SJCRH30 (cell line): Measurements from ENCODE around the gene PLA2G12B. TPM values are rescaled to one million over a fixed set of nuclear protein-coding genes. Genes with fewer than 3 reads are reported as not detected.
"Not testable (repeated sequence)": the region's sequence is repeated elsewhere in the genome, so short reads cannot be mapped to it uniquely, and the experiment has no call there.

Experiments used
- DNase-seq, 2 experiments: peaks; one replicate each; pipeline ENCODE4 v3.0.0-alpha.2; 2015 to 2020
- H3K27ac ChIP-seq: fragments of 250-450 bp; sonication (Bioruptor Pico); 2 replicates; pipeline ENCODE4 v1.5.1; 2020; ENCODE audit warnings: mild to moderate bottlenecking, moderate library complexity
- H3K27me3 ChIP-seq: fragments of 250-450 bp; sonication (Bioruptor Pico); 2 replicates; pipeline ENCODE4 v1.5.1; 2020; ENCODE audit warnings: mild to moderate bottlenecking, moderate library complexity
- H3K36me3 ChIP-seq: fragments of 250-450 bp; sonication (Bioruptor Pico); 2 replicates; pipeline ENCODE4 v1.5.1; 2020; ENCODE audit warnings: mild to moderate bottlenecking, moderate library complexity
- H3K4me1 ChIP-seq: fragments of 250-450 bp; sonication (Bioruptor Pico); 2 replicates; pipeline ENCODE4 v1.5.1; 2020; ENCODE audit warnings: mild to moderate bottlenecking, moderate library complexity
- H3K4me3 ChIP-seq: fragments of 250-450 bp; sonication (Bioruptor Pico); 2 replicates; pipeline ENCODE4 v1.5.1; 2020; ENCODE audit warnings: mild to moderate bottlenecking, moderate library complexity
- H3K9me3 ChIP-seq: fragments of 250-450 bp; sonication (Bioruptor Pico); replicated peaks from 2 replicates; pipeline ENCODE4 v1.5.1; 2020; ENCODE audit warnings: mild to moderate bottlenecking, moderate library complexity
- total RNA-seq: library from RNA; depleted of rRNA; stranded (reverse); fragments of >200 nt; shearing (Covaris generic); gene quantifications from 2 replicates; pipeline ENCODE4 v1.2.3, GENCODE V29; 2014

The PLA2G12B gene
- total RNA-seq, 1 experiment from 2014 or later, result not detected

DNA sequence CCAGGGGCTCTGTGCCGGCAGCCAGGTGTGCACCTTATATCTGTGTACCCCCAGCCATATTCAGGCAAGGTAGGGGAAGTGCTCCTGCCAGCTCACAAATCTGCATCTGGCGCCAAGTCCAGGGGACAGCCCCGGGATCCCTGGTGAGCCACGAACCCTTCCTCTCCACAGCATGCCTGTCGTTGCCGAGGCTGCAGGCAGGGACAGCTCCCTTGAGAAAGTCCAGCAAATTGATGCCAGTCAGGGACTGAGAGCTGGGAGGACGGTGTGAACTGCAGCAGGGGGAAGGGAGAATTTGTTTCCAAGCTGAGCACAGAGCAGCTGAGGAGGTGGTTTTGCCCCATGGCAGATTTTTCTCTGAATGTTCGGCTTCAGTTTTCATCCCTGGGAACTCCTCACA is 919 bp downstream of the PLA2G12B start:
- peak in 1 of 2 experiments; percentile 11 for DNase-seq
- Histone ChIP-seq H3K4me1 (peaks cover 7% of the 10 kb centered on the region), H3K9me3 (no peaks in the 10 kb centered on the region), H3K27me3 (no peaks in the 10 kb centered on the region), H3K27ac (no peak overlapping the region), H3K36me3 (no peaks in the 10 kb centered on the region), H3K4me3 (no peak overlapping the region)

DNA sequence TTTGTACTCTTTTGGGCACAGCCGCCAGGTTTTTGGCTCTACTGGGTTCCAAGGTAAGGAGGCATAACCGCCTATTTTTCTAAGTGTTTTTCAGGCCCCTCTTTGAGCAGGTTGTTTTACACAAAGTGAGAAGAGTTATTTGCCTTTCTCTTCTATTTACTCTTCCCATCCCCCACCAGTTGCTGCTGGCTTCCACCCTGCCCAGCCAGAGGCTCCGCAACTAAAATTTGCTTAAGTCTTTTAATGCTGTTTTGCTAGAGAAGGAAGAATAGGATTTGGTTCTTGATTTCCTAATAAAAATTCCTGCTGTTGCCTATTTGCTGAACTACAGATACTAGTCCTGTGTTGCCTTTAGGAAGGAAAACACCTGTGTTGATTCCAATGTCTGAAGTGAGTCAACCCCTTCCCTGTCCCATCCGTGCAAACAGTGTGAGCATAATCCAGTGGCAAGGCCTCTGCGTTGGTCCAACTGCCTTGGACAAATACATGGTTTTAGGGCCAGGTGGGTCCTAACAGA is 1.9 kb downstream of the PLA2G12B start:
- Histone ChIP-seq H3K9me3 (no peaks in the 10 kb centered on the region), H3K4me3 (no peak overlapping the region), H3K36me3 (no peaks in the 10 kb centered on the region), H3K27me3 (no peaks in the 10 kb centered on the region), H3K27ac (no peak overlapping the region), H3K4me1 (peaks cover 7% of the 10 kb centered on the region)
- DNase-seq, result no peak

DNA sequence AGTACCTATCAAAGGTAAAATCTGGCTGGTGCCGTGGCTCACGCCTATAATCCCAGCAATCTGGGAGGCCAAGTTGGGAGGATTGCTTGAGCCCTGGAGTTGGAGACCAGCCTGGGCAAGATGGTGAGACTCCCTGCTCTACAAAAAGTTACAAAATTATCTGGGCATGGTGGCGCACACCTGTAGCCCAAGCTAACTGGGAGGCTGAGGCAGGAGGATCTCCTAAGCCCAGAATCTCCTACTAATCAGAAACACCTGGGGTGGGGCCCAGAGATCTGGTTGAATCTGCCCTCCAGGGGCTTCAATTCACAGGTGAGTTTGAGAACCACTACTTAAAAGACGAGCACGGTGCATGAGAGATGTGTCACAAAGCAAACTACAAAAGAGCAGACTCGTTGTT is 2.4 kb downstream of the PLA2G12B start:
- Histone ChIP-seq H3K9me3 (no peaks in the 10 kb centered on the region), H3K4me3 (no peak overlapping the region), H3K4me1 (peaks cover 7% of the 10 kb centered on the region), H3K27ac (no peak overlapping the region), H3K36me3 (no peaks in the 10 kb centered on the region), H3K27me3 (no peaks in the 10 kb centered on the region)
- DNase-seq, result no peak

DNA sequence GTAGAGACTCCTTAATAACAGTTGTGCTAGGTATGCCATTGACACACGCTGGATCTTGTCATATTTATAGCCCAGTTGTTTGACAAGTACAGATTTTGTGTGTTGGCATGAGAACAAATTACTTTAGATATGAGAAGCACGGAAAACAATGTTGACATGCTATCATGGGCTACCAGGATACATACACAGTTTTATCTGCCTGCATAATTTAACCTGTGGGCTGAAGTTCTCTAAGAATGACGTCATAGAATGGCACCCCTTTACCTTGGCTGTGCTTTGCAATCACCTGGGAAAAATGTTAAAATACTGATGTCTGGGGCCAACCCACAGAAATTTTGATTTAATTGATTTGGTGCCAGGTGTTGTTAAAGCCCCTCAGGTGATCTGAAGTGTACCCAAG is 2.8 kb downstream of the PLA2G12B start:
- H3K36me3 ChIP-seq, result no peaks in the 10 kb centered on the region
- no peak for DNase-seq
- no peaks in the 10 kb centered on the region for H3K27me3 ChIP-seq
- no peak overlapping the region for H3K4me3 ChIP-seq
- H3K4me1 ChIP-seq, result peaks cover 7% of the 10 kb centered on the region
- no peak overlapping the region for H3K27ac ChIP-seq
- no peaks in the 10 kb centered on the region for H3K9me3 ChIP-seq

DNA sequence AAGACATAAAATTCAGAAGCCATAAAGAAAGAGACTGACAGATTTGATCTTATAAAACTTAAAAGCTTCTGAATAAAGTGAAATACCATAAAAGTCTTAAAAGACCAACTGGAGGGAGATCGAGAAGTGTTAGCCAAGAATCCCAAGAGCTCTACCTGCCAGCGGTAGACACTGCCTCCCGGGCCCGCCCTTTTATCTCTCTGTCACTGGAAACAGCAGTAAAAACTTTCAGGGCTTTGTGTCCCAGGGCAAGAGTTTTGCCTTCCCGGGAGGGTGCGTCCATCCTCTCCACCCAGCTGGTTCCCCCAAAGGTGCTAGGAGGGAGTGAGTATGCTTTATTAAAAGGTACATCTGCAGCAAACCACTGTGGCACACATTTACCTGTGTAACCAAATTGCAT is 5.8 kb downstream of the PLA2G12B start:
- Histone ChIP-seq H3K4me3 (no peak overlapping the region), H3K9me3 (no peaks in the 10 kb centered on the region), H3K4me1 (no peaks in the 10 kb centered on the region), H3K27ac (no peak overlapping the region), H3K27me3 (no peaks in the 10 kb centered on the region), H3K36me3 (no peaks in the 10 kb centered on the region)
- no peak for DNase-seq

DNA sequence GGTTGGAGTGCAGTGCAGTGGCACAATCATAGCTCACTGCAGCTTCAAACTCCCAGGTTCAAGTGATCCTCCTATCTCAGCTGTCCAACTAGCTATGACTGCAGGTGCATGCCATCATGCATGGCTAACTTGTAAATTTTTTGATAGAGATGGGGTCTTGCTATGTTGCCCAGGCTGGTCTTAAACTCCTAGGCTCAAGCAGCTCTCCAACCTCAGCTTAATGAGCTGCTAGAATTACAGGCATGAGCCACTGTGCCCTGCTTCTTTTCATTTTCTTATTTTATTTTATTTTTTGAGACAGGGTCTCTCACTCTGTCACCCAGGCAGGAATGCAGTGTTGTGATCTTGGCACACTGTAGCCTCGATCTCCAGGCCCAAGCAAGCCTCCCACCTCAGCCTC is 7.6 kb downstream of the PLA2G12B start:
- no peaks in the 10 kb centered on the region for H3K36me3 ChIP-seq
- no peak overlapping the region for H3K4me3 ChIP-seq
- H3K27me3 ChIP-seq, result no peaks in the 10 kb centered on the region
- DNase-seq, result no peak
- no peaks in the 10 kb centered on the region for H3K4me1 ChIP-seq
- no peaks in the 10 kb centered on the region for H3K9me3 ChIP-seq
- no peak overlapping the region for H3K27ac ChIP-seq

DNA sequence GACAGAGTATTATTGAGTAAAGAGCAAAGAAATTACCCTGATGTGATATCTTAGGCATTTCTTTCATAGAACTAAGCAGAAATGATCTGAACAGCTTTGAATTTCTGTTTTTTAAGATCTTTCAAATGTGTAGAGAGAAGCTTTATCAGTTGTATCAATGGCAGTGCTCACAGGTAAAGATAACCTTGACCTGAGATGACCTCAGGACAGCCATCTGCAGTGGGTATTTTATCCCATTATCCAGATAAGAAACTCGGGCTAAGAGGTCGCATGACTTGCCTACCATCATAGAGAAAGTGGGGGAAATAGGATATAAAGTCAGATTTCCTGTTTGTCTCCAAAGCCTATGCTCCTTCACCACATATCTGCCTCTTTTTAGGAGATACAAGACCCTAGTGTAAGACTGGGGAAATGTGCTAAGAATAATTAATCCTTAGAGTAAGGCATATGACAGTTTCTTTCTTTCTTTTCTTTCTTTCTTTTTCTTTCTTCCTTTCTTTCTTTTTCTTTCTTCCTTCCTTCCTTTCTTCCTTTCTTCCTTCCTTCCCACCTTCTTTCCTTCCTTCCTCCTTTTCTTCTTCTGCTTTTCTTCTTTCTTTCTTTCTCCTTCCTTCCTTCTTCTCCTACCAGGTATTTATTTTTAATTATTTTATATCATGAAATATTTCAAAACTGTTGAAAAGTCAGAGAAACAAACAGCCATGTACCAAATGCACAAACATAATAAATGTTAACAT is 10.9 kb downstream of the PLA2G12B start:
- DNase-seq, result no peak
- Histone ChIP-seq H3K9me3 (no peaks in the 10 kb centered on the region), H3K4me1 (no peaks in the 10 kb centered on the region), H3K4me3 (no peak overlapping the region), H3K27ac (no peak overlapping the region), H3K27me3 (no peaks in the 10 kb centered on the region), H3K36me3 (no peaks in the 10 kb centered on the region)

DNA sequence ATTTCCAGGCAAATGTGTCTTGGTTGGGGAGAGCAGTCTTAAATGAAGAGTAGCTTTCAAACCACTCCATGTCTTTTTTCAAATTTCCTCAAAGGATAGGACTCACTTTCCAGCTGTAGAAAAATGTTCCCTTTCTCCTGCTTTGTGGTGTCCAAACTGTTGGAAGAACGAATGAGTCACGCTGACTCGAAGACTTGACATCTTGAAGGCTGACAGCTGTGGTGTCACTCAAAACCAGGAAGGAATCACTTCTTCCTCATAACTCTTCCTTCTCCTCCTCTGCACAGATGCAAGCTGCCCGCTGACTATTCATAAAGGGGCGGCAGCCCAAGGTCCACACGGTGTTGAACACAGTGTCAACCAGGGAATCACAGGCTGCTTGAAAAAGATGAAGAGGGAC is 19.2 kb downstream of the PLA2G12B start:
- peaks cover 8% of the 10 kb centered on the region; the same call in 1 of the 2 replicates for H3K4me1 ChIP-seq

DNA sequence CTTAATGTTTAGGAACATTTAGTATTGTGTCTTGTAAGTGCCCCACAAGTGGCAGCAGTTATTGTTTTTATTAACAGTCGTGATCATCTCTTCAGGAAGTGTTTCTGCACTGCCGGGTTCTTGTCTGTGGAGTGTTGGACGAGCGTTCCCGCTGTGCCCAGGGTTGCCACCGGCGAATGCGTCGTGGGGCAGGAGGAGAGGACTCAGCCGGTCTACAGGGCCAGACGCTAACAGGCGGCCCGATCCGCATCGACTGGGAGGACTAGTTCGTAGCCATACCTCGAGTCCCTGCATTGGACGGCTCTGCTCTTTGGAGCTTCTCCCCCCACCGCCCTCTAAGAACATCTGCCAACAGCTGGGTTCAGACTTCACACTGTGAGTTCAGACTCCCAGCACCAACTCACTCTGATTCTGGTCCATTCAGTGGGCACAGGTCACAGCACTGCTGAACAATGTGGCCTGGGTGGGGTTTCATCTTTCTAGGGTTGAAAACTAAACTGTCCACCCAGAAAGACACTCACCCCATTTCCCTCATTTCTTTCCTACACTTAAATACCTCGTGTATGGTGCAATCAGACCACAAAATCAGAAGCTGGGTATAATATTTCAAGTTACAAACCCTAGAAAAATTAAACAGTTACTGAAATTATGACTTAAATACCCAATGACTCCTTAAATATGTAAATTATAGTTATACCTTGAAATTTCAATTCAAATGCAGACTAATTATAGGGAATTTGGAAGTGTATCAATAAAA is 22.2 kb downstream of the PLA2G12B start:
- DNase-seq, result no peak
- no peak overlapping the region for H3K4me3 ChIP-seq
- H3K4me1 ChIP-seq, result peaks cover 8% of the 10 kb centered on the region; the same call in 1 of the 2 replicates
- H3K36me3 ChIP-seq, result no peaks in the 10 kb centered on the region
- H3K27me3 ChIP-seq, result no peaks in the 10 kb centered on the region
- H3K9me3 ChIP-seq, result no peaks in the 10 kb centered on the region
- no peak overlapping the region for H3K27ac ChIP-seq

More for the DNA sequence above, 19.2 kb downstream of the PLA2G12B start:
- no peaks in the 10 kb centered on the region for H3K9me3 ChIP-seq
- no peaks in the 10 kb centered on the region for H3K36me3 ChIP-seq
- H3K27me3 ChIP-seq, result no peaks in the 10 kb centered on the region
- peak; percentile 47 to 53 for DNase-seq
- H3K27ac ChIP-seq, result peak overlapping the region; percentile 20; the same call in 1 of the 2 replicates
- H3K4me3 ChIP-seq, result no peak overlapping the region

DNA sequence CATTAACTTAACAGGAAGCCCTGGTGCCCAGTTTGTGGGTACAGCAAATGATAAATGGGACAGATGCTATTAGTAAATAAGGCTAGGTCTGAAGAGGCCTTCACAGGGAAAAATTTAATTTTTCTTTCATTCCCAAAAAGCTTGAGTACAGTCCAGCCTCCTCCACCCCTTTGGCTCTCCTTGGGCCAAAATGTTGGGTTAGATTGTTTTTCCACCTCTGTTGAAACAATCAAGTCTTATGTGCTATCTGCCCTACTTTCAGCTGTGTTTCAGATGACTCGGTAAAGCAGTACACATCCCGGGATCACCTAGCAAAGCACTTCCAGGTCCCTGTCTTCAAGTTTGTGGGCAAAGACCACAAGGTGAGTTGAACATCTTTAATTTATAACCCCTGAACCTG is 24.3 kb downstream of the PLA2G12B start:
- Histone ChIP-seq H3K36me3 (no peaks in the 10 kb centered on the region), H3K9me3 (no peaks in the 10 kb centered on the region), H3K4me3 (no peak overlapping the region), H3K27ac (no peak overlapping the region), H3K4me1 (peaks cover 8% of the 10 kb centered on the region; the same call in 1 of the 2 replicates), H3K27me3 (no peaks in the 10 kb centered on the region)
- DNase-seq, result no peak

DNA sequence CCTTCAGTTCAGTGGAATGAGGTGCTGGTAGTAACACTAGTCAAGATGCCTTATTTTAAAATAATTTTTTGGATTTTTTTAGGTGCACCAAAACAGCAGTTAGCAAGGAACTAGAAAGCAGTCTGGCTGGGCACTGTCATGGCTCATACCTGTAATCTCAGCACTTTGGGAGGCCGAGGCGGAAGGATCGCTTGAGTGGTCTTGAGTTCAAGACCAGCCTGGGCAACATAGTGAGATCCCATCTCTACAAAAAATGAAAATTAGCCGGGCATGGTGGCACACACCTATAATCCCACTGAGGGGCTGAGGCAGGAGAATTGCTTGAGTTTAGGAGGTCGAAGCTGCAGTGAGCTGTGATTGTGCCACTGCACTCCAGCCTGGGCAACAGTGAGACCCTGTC is 25.8 kb downstream of the PLA2G12B start:
- DNase-seq, result no peak
- H3K9me3 ChIP-seq, result no peaks in the 10 kb centered on the region
- no peaks in the 10 kb centered on the region for H3K36me3 ChIP-seq
- H3K27ac ChIP-seq, result no peak overlapping the region
- no peaks in the 10 kb centered on the region for H3K27me3 ChIP-seq
- H3K4me3 ChIP-seq, result no peak overlapping the region
- H3K4me1 ChIP-seq, result peaks cover 2% of the 10 kb centered on the region; the same call in 1 of the 2 replicates

DNA sequence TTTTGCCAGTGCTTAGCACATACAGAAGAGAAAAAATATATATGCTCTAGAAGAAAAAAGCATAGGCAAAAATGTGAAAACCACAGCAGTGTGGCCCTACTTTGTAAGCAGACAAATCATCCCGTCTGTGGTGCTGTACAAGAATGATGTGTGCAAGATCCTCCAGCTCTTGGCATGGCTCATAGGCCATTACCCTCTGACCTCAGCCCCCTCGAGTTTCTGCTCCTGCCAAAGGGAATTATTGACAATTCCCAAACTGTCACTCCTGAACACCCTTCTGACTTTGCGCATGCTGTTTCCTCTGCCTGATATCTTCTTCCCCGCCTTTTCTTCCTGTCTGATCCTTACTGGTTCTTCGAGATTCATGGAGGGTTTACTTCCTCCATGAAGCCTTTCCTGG is 27.1 kb downstream of the PLA2G12B start:
- no peak for DNase-seq
- Histone ChIP-seq H3K36me3 (no peaks in the 10 kb centered on the region), H3K4me1 (peaks cover 2% of the 10 kb centered on the region; the same call in 1 of the 2 replicates), H3K27me3 (no peaks in the 10 kb centered on the region), H3K4me3 (no peak overlapping the region), H3K9me3 (no peaks in the 10 kb centered on the region), H3K27ac (no peak overlapping the region)

DNA sequence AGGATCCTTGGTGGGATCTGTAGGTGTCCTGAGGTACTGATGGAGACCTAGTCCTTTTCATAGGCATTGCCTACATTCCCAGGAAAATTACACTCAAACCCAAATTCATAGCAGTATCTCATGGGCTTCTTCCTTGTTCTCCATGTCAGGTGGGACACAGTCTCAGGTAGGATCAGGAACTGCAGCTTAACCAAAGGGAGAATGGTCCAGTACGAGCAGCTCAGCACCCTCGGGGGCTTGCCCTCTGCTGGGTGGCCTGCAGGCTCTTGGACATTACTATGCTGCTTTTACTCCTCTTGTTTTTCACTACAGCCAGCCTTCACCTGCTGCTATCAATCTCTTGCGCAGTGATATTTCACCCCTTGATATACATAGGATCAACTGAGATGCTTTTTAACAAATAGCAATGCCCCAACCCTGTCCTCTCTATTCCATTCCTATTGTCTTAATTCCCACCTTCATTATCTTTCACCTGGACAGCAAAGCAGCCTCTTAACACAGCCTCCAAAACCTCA is 28.6 kb downstream of the PLA2G12B start:
- H3K27me3 ChIP-seq, result no peaks in the 10 kb centered on the region
- no peak overlapping the region for H3K4me3 ChIP-seq
- peaks cover 2% of the 10 kb centered on the region; the same call in 1 of the 2 replicates for H3K4me1 ChIP-seq
- peak; percentile 69 to 80 for DNase-seq
- H3K9me3 ChIP-seq, result 0 out of 2 replicates have a peak, but pooled peaks cover 4% of the 10 kb centered on the region
- H3K36me3 ChIP-seq, result no peaks in the 10 kb centered on the region
- H3K27ac ChIP-seq, result no peak overlapping the region

DNA sequence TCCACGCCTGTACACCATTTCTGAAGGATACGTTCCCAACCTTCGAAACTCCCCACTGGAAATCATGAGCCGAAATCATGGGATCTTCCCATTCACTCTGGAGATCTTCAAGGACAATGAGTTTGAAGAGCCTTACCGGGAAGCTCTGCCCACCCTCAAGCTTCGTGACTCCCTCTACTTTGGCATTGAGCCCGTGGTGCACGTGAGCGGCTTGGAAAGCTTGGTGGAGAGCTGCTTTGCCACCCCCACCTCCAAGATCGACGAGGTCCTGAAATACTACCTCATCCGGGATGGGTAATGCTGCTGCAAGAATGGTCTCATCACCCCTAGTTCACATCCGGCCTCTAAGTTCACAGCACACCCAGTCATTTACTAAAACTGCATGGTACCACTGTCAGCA is 30.3 kb downstream of the PLA2G12B start:
- H3K27me3 ChIP-seq, result no peaks in the 10 kb centered on the region
- no peak overlapping the region for H3K27ac ChIP-seq
- H3K4me1 ChIP-seq, result peaks cover 2% of the 10 kb centered on the region; the same call in 1 of the 2 replicates
- H3K4me3 ChIP-seq, result no peak overlapping the region
- 0 out of 2 replicates have a peak, but pooled peaks cover 4% of the 10 kb centered on the region for H3K9me3 ChIP-seq
- no peaks in the 10 kb centered on the region for H3K36me3 ChIP-seq
- no peak for DNase-seq

DNA sequence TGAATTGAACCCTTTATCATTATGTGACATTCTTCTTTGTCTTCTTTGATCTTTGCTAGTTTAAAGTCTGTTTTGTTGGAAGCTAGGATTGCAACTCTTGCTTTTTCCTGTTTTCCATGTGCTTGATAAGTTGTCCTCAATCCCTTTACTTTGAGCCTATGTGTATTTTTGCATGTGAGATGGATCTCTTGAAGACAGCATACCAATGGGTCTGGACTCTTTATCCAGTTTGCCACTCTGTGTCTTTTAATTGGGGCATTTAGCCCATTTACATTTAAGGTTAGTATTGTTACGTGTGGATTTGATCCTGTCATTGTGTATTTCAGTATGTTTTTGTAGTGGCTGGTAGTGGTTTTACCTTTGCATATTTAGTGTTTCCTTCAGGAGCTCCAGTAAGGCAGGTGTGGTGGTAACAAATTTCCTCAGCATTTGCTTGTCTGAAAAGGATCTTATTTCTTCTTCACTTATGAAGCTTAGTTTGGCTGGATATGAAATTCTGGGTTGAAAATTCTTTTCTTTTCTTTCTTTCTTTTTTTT is 33.4 kb downstream of the PLA2G12B start:
- H3K27me3 ChIP-seq, H3K9me3 ChIP-seq, DNase-seq, H3K27ac ChIP-seq, H3K4me1 ChIP-seq, H3K4me3 ChIP-seq, H3K36me3 ChIP-seq: not testable (repeated sequence)
